Measurements from ENCODE around the gene FGFR4.

GRCh38 chr5:177085985-177086653 lies 596 bp upstream of the FGFR4 start:
- no peak for TF ChIP-seq POLR2A (IDR thresholded peaks at IDR 0.05; ENCODE audit: low read depth, low read length)
- no peak for TF ChIP-seq POLR2AphosphoS5 (IDR thresholded peaks at IDR 0.05; ENCODE audit: low read depth, low read length)
